HG03460 (cell line): Measurements from ENCODE around the gene ASPRV1.

Experiments
- ATAC-seq: cut with Tn5 transposase; IDR thresholded peaks from one replicate; pipeline ENCODE4 v1.9.1; 2021; ENCODE audit not compliant: unreplicated experiment

The ASPRV1 gene

DNA sequence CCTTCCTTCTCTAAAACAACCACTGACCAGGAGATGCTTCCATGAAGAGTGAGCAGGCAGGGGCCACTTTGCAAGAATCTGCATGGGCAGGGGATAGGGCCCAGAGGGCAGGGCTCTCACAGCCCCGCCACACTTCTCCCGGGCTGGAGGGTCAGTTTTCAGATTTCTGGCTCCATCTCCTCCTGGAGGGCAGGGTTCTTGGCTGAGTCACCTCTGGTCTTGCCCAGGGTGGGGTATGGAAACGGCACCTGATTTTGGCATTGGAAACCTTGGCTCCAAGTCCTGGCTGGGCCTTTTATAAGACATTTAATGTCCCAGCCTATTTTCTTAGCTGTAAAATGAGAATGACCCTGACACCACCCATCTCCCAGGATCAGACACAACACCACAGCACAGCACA is 27.6 kb upstream of the ASPRV1 start:
- ATAC-seq, result no peak

DNA sequence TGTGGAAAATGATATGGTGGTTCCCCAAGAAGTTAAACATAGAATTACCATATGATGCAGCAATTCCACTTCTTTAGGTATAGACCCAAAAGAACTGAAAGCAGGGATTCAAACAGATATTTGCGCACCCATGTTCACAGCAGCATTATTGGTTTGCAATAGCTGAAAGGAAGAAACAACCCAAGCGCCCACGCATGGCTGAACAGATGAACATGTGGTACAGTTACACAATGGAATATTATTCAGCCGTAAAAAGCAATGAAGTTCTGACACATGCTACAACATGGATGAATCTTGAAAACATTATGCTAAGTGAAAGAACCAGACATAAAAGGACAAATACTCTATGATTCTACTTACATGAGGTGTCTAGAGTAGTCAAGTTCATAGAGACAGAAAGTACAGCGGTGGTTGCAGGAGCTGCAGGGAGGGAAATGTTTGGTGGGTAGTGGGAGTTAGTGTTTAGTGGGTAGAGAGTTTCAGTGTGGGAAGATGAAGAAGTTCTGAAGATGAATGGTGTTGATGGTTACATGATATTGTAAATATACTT is 26.7 kb upstream of the ASPRV1 start:
- no peak for ATAC-seq

DNA sequence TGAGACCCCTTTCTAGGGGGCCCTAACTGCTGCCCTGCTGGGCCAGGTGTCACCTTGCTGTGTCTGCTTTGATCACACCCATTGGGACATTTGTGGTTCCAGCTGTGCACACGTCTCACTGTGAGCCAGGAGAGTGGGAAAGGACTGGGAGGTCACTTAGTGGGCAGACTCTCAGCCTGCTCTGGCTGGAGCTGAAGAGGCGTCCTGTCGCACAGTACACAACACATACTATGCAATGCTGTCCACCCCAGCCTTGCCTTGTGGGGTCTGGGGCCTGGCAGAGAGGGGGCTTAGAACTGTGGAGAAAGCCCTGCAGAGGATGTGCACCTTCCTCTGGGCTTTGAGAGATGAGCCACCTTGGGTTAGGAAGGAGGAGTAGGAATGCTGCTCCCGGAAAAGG is 25.3 kb upstream of the ASPRV1 start:
- no peak for ATAC-seq

DNA sequence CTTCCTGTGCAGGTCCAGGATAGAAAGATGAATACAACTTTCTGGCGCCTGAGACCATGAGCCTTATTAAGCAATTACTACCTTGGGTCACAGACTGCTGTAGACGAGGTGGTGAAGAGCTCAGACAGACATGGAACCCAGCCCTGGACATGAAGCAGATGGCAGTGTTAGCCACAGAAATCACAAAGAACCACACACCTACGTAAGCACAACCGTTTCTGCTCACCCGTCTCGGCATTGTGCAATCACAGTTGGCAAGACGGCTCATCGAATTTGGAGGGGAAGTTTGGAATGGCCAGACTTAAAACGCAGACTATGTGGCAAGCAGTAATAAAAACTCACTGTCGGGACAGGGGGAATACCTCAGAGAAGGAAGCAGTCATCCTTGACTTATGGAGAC is 24.3 kb upstream of the ASPRV1 start:
- no peak for ATAC-seq

DNA sequence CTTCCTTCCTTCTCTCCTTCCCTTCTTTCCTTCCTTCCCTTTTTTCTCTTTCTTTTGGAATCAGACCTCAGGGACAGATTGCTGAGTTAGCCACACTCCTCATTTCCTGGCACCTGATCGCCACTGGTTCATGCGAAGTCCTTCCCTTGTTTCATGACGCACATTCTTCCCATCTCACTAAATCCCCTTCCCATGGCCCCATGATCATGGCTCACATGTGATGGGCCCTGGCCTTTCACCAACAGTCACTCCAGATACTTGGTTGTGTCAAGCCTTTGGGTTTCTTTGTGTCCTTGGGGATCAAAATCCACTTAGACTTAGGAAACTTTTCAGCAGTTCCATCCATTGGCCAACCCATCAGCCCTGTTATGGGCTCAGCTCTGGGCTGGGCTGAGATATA is 23.8 kb upstream of the ASPRV1 start:
- no peak for ATAC-seq

DNA sequence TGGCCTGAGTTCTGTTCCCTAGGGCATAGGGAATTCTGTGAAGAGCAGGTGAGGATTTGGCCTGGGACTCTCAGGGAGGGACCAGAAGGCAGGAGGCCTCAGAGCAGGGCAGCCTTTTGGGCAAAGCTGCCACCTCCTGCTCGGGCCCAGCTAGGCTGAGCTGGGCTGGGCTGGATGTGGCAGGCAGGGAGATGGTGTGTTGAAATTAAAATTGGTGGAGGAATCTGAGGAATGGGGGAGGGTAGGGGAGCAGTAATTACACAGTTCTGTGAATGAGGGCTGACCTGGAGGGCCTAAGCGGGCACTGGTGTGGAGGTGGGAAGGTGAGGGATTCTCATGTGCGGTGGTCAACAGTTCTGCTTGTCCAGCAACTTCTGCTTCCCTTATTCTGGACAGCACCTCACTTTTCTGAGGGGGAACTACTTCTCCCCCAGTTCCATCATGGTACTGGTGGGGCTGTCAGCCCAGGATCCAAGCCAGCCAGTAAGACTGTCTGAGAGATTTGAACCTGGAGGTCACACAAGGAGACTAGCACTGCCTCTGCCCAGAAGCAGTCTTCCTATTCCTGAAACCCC is 22.0 kb upstream of the ASPRV1 start:
- ATAC-seq, result no peak

DNA sequence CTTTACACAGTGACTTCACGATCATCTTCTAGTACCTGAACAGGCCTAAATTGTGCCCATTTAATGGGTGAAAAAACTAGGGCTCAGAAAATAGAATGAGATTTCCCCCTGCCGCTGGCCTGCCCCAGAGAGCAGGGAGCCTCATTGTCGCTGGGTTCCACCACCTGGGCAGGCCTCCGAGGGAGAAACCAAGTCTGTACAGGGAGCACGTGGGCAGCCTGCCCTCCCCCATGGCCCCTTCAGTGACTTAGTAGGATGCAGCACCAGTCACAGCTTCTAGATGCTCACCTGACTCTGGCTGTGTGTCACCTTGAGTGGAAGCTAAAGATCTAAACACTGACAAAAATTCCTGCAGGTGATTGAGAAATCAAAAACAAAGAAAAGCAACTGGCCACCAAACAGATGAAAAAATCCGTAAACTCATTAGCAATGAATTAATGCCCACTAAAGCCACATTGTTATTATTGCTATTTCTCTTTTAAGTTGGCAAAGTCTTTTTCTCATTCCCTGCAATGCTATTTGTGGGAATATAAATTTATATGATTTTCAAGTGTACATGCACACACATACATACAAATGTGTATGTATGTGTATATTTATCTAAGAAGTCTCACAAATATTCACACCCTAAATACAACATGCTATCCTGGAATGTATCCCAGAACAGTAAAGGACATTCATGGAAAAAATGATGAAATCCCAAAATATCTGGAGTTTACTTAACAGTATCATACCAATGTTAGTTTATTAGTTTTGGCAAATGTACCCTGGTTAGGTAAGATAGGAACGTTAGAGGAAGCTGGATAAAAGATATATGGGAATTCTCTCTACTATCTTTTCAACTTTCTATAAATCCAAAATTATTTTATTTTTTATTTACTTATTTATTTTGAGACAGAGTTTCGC is 18.7 kb upstream of the ASPRV1 start:
- no peak for ATAC-seq

DNA sequence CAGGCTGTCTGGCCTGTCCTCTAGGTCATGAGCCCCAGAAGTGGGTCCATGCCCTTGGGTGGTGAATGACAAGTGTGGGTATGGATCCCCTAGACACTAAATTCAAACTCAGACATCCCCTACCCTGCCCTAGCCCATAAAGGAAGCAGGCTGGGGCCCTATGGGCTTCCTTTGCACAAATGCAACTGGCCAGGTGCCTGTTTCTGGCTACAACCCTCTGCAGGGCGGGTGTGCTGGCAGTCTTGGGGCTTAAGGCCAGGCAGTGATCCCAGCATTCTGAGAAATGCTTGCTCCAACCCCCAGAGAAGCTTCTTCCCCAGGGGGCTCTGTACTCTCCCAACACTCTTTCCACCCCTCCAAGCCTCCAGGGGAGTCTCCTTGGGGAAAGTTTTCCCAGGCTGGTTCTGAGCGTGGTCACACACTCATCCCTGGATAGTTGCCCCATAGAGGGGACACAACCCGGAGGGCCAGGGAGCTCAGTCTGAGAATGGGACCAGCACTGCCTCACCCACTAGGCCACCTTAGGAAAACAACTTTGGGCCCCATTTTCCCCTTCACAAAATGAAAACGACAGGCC is 16.6 kb upstream of the ASPRV1 start:
- no peak for ATAC-seq

DNA sequence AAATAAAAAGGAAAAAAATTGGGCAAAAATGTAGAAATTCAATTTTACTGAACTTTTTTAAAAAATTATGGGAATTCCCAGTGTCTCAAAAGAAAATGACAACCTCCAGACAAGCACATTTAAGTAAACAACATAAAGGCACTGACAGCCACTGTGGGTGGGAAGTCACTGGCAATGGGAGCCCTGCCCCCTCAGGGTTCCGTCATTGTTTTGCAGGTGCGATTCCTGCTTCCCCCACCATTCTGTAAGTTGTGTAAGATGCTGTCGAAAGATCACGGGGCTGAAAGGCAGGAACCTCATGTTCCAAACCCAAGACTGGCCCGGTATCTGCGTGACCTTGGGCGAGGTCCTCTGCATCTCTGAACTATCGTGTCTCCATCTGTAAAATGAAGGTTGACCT is 15.8 kb upstream of the ASPRV1 start:
- no peak for ATAC-seq

DNA sequence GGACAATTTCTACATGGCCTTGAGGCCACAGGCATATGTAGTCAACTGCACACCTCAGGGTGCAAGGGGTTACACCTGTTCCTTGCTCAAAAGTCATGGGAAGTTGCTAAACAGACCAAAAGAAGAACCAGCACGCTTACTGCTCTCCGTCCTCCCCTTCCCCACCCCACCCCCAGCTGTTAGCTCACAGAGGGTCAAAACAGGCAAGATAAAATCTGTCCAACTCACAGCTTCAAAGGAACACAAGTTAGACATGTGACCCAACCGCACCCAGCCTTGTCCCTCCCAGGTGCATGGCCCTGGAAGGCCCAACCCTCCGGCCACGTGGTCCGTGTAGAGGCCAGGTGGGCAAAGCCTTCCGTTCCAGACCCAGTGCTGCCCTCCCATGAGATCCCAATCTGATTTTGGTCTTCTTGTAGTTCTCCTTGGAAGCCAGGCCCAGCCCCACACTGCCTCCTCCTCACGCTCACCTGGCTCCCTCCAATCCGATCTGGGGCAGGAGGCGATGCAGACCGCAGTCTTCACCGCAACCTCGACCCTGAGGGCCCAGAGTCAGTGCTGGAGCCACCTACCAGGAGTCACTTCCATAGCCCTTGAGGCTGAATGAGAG is 14.5 kb upstream of the ASPRV1 start:
- ATAC-seq, result no peak

DNA sequence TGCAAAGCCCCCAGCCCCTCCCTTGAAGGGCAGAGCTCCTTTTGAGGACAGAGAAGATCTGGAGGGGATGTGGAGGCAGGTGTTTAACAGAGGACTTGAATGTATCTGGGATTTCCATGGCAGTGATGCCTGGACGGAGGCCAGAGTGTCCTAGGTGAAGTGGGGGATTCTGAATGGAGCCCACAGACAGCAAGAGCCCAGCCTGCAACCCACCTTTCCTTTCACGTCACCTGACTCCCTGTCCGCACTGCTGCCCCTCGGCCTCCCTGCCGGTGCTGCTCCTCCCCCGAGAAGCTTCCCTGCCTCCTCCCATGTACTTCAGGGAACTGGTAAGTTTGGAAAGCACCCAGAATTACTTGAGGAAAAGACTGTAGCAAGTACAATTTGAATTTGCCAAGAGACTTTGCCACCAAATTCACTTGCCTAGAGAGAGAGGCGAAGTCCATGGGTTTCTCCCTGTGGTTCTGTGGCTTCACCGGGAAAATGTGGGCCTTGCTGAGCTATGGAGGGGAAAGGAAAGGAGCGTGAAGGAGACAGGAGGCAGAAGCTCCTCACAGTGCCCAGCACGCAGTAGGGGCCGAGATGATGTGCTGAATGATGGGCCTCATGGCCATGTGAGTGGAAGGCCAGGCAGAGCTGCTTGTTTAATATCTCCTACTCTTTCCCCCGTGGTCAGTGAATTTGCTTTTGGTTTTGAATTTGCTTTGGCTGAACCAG is 13.9 kb upstream of the ASPRV1 start:
- no peak for ATAC-seq

DNA sequence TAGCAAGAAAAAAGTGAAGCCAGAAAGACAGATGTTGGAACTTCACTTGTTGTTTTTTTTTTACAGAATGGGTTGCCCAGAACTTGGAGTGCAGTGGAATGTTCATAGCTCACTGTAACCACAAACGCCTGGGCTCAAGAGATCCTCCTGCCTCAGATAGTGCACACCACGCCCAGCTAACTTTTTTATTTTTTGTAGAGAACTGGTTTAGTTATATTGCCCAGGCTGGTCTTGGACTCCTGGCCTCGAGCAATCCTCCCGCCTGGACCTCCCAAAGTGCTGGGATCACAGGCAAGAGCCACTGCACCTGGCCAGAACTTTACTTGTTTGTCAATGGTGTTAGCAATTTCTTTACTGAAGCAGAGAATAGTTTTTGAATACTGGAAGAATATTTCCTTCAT is 11.9 kb upstream of the ASPRV1 start:
- ATAC-seq, result no peak

DNA sequence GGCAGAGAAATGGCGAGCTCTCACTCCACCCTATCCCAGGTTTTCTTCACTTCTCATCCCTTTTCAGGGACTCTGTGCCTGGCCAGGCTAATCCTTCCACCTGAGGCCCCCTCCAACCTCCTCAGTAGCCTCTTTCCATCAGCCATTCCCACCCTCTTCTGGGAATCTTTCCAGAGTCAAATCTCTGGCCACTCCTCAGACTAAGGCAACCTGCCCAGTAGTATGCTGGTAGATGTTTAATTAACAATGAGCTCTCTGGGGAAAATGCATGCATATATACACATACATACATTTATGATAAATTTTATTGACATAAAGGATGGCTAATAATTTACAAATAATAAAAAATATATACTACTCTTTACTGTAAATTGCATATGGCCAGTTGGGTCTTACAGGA is 11.4 kb upstream of the ASPRV1 start:
- no peak for ATAC-seq

DNA sequence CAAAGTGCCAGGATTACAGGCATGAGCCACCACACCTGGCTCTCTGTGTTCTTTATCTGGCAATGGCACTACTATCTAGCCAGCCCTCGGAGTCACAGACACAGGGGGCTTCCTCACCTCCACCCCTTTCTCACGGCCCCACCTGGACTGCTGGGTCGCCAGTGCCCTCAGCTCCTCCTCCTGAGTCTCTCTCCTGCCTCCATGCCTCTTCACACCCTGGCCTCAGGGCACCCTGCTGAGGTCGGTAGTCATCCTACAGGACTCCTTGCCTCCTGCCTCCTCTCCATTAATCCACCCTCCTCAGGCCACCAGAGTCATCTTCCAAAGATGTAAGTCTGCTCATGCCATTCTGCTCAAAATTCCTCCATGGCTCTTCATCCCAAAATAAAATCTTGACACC is 8.6 kb upstream of the ASPRV1 start:
- ATAC-seq, result no peak

DNA sequence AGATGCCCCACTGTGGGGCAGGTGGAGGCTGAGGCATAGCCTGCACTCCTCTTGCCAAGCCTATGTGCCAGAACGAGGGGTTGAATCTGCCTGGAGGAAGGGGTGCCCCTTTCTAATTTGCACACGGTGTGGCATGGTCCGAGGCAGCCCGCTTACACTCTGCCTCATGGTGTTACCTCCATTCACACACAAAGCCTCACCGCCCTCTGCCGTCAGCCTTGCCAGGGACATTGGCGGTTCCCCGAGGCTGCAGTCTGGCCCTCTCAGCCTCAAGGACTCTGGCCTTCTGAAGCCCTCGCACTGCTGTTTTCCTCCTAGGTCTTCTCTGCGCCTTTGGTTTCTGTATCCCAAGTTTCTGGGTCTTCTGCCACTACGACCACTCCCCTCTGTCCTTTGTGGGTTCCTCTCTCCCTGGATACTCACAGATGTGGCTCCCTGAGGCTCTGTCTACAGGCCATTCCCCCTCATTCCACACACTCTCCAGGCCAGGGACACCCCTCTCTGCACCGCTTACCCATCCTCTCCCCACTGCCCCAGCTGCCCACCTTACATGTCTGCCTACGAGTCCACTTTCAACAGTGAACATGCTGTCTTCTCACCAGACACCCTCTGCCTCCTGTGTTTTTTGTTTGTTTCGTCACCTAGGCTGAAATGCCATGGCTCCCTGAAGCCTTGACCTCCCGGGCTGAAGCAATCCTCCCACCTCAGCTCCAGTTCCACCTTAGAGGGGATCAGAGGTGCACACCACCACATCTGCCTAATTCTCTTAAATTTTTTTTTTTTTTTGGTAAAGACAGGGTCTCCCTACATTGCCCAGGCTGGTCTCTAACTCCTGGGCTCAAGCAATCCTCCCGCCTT is 7.9 kb upstream of the ASPRV1 start:
- no peak for ATAC-seq

DNA sequence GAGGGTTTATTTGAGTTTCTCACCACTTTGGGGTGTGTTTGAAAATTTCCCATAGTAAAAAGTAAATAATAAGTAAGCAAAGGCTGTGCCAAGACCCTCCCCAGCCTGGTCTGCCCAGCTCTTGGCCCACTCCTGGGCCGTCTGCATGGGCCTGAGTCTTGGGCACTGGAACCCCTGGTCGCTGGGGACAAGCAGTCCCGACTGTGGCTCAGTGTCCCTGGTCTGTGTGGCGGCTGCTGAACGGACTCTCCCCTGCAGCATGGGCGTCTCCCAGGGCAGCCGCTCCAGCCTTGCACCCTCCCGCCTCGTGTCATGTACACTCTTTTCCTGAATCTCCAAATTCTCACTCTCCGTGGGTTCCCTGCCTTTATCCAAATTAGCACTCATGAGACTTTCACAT is 7.2 kb upstream of the ASPRV1 start:
- no peak for ATAC-seq

DNA sequence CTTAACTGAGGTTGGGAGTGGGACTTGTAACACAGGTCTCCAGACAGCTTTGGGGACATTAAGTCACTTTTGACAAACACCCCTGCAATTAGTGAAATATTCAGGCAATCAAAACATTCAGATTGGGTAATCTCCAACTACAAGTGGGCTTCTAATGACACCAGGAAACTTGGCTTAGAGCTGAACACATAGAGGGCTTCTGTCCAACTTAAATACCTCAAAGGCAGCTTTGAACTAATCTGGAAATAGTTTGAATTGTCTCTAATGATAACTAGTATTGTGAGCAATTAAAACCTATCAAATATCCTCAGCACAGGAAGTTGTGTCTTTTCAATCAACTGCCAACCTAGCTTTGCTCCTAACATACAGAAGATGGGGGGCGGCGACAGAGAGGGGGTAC is 5.1 kb upstream of the ASPRV1 start:
- ATAC-seq, result no peak

DNA sequence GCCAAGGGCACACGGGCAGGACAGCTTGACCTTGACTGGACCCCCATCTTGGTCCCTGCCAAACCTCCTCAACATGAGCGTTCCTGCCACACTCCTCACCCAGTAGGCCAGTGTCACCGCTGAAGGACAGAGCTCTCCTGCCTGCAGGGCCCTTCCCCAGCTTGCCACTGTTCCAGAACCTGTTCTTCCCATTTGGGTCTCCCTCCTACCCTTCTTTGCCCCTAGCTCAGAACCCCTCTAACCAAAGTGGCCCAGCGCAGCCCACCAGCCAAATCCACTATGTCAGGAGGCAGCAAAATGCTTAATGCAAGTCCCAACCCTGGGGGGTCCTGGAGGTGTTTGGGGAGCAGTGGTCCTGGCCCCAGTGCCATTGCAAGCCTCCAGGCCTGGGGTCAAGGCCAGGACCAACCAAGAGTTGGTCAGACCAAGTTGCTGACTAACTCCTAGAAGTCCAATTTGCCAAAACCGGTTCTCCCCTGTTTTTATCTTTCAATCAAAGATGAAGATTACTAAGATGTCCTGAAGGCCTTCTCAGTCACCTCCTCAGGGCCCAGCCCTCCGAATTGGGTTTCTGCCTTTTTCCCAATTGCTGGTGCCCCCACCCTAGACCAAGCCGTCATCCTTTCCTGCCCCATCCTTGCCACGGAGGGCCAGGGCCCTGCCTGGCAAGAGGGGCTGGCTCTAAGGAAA is 4.5 kb upstream of the ASPRV1 start:
- ATAC-seq, result no peak

DNA sequence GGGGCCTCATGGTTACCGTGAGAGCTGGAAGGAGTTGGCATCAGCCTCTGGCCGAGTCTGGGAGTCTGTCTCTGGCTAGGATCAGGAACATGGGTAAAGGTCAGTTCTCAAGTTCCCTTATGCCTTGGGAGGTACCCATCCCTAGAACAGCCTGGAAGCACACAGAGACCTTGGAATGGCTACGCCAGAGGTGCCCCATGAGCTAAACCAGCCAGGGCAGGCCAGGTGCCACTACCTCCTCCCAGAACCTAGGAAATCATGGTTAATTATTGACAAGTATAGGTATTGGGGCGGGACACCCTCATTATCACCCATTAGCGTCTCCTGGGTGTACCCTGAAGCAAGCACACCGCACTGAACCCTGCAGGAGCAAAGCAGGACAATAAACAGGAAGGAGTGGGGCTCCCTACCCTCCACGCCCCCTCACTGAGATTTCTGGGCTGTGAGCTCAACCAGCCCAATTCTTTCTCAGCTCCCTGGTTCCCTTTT is 3.0 kb upstream of the ASPRV1 start:
- ATAC-seq, result no peak
